GM12892 (cell line): Measurements from ENCODE around the gene RIN1.

Source experiments
- POLR2A ChIP-seq: IDR thresholded peaks from 2 replicates; pipeline ENCODE4 v1.6.1; 2011; ENCODE audit warnings: low read depth, low read length, control low read depth
- POLR2AphosphoS5 ChIP-seq: IDR thresholded peaks from 2 replicates; pipeline ENCODE4 v1.6.1; 2011; ENCODE audit warnings: low read depth, low read length, control low read depth
- TAF1 ChIP-seq: IDR thresholded peaks from 2 replicates; pipeline ENCODE4 v1.6.1; 2011; ENCODE audit warnings: low read depth, mild to moderate bottlenecking, control low read depth, low read length, borderline replicate concordance

DNA sequence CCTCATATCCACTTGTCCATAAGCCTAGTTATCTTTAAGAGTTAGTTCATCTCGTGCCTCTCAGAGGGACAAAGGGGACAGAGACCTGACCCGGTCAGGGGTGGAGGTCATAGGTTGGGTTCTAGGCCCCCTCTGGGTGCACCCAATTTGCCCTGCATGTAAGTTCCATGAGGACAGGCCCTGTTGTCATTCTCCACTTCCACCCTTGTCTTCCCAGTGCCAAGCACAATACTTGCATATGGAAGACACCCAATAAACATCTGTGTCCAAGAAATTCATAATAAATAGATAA lies 46.0 kb downstream of the RIN1 start:
- no peak for TF ChIP-seq POLR2AphosphoS5
- no peak for TF ChIP-seq POLR2A
- no peak for TF ChIP-seq TAF1
